Stimulated activated CD4-positive, alpha-beta T cell treated with anti-CD3 and anti-CD28 coated beads, Interleukin-15, amount 100 ng/mL, for 1 hour (primary cell): ENCODE results near the gene ZNF516.

Experiments
- DNase-seq, 2 donors: peaks; one replicate each; pipeline ENCODE4 v3.0.0-alpha.2; 2020; ENCODE audit warnings: low read depth in 1 of 2, low spot score in 1 of 2

ZNF516 gene

GRCh38 chr18:76368976-76369375, 126.1 kb downstream of the ZNF516 start:
- no peak for DNase-seq

- no peak for DNase-seq
Measured at GRCh38 chr18:76368271-76368670, 126.8 kb downstream of the ZNF516 start.

- DNase-seq = no peak
Measured at GRCh38 chr18:76367168-76368125, 127.6 kb downstream of the ZNF516 start.

- no peak for DNase-seq
Measured at GRCh38 chr18:76365561-76365960, 129.5 kb downstream of the ZNF516 start.

- no peak for DNase-seq
Measured at GRCh38 chr18:76364282-76365259, 130.5 kb downstream of the ZNF516 start.

GRCh38 chr18:76363436-76364120, 131.5 kb downstream of the ZNF516 start:
- no peak for DNase-seq

- DNase-seq = no peak
Measured at GRCh38 chr18:76362676-76363075, 132.4 kb downstream of the ZNF516 start.

- DNase-seq = no peak
Measured at GRCh38 chr18:76361219-76361618, 133.8 kb downstream of the ZNF516 start.

- no peak for DNase-seq
Measured at GRCh38 chr18:76359909-76360308, 135.1 kb downstream of the ZNF516 start.

- DNase-seq = no peak
Measured at GRCh38 chr18:76358774-76359173, 136.3 kb downstream of the ZNF516 start.

GRCh38 chr18:76357585-76358260, 137.3 kb downstream of the ZNF516 start:
- DNase-seq = no peak

- no peak for DNase-seq
Measured at GRCh38 chr18:76357174-76357573, 137.9 kb downstream of the ZNF516 start.

GRCh38 chr18:76356666-76357065, 138.4 kb downstream of the ZNF516 start:
- no peak for DNase-seq

GRCh38 chr18:76354348-76354747, 140.7 kb downstream of the ZNF516 start:
- DNase-seq = no peak

- DNase-seq = no peak
Measured at GRCh38 chr18:76353500-76353899, 141.5 kb downstream of the ZNF516 start.

GRCh38 chr18:76353046-76353445, 142.0 kb downstream of the ZNF516 start:
- DNase-seq = no peak

GRCh38 chr18:76351961-76352581, 143.0 kb downstream of the ZNF516 start:
- DNase-seq = no peak

GRCh38 chr18:76350134-76351025, 144.7 kb downstream of the ZNF516 start:
- DNase-seq = no peak
